Measurements from ENCODE around the gene USH2A.

GRCh38 chr1:216181590-216181989 lies 241.7 kb downstream of the USH2A start:
- no peak for TF ChIP-seq ZNF384 (IDR thresholded peaks at IDR 0.05)
- TF ChIP-seq FOXK2 (IDR thresholded peaks at IDR 0.05): no peak
- TF ChIP-seq BHLHE40 (IDR thresholded peaks at IDR 0.05; ENCODE audit: borderline replicate concordance): no peak
- no peak for TF ChIP-seq FOXM1 (IDR thresholded peaks at IDR 0.05; ENCODE audit: borderline replicate concordance)
- TF ChIP-seq HDGF (IDR thresholded peaks at IDR 0.05; ENCODE audit: borderline replicate concordance): no peak
- no peak for TF ChIP-seq SP1 (IDR thresholded peaks at IDR 0.05)
- no peak for TF ChIP-seq FOXA1 (IDR thresholded peaks at IDR 0.05)
- TF ChIP-seq ELF4 (IDR thresholded peaks at IDR 0.05): no peak

All from HEK293T (cell line).